Mammary epithelial cell (primary cell): Measurements from ENCODE around the gene TXLNA.

Experiments used
- CTCF ChIP-seq, 2 donors: IDR thresholded peaks in 1 of 2; conservative IDR thresholded peaks in 1 of 2; 2 replicates each; pipeline ENCODE4 v1.5.1; 2011 to 2012; ENCODE audit warnings: inconsistent platforms in 2 of 2, low read length in 2 of 2, mild to moderate bottlenecking in 2 of 2, control low read depth in 1 of 2, low read depth in 1 of 2; ENCODE audit not compliant: insufficient read depth in 1 of 2; ENCODE audit errors: extremely low read depth in 1 of 2
- EZH2 ChIP-seq: IDR thresholded peaks from 2 replicates; pipeline ENCODE4 v1.6.1; 2012; ENCODE audit warnings: low read length, inconsistent platforms, borderline replicate concordance

- TF ChIP-seq CTCF (conservative IDR thresholded peaks at IDR 0.05 in 1 of 2, IDR thresholded peaks at IDR 0.05 in 1 of 2; ENCODE audit: extremely low read depth in 1 of 2, insufficient read depth in 1 of 2, low read depth in 1 of 2, low read length in 2 of 2): no peak
- TF ChIP-seq EZH2: no peak
These were observed 37.1 kb downstream of the TXLNA start for GRCh38 chr1:32216566-32216965.
